Kidney (tissue), 14 donors: ENCODE measurements around the gene MAP7. TPM values are rescaled to one million over a fixed set of nuclear protein-coding genes. Genes with fewer than 3 reads are reported as not detected.

ENCODE experiments used
- DNase-seq, 5 donors: peaks; one replicate each; pipeline ENCODE4 v3.0.0-alpha.2; 2013 to 2020
- FAIRE-seq: peaks from 2 replicates; lab custom pipeline; 2012; peaks lifted over from hg19 to GRCh38; lab: Jason Lieb, UNC
- H3K27ac ChIP-seq, 2 donors: one replicate each; pipeline ENCODE4 v1.7.0; 2013; ENCODE audit warnings: low read depth in 2 of 2, low read length in 2 of 2, inconsistent platforms in 1 of 2
- H3K27me3 ChIP-seq: one replicate; pipeline ENCODE4 v1.7.1; 2013; ENCODE audit warnings: low read length, inconsistent platforms; ENCODE audit not compliant: control insufficient read depth, insufficient read depth
- H3K36me3 ChIP-seq, 3 donors: one replicate each; pipeline versions ENCODE4 v1.7.0 to v1.7.1; 2013; ENCODE audit warnings: low read length in 3 of 3, control low read depth in 1 of 3, inconsistent platforms in 1 of 3; ENCODE audit not compliant: insufficient read depth in 3 of 3, control insufficient read depth in 2 of 3
- H3K4me1 ChIP-seq, 3 donors: one replicate each; pipeline versions ENCODE4 v1.7.0 to v1.7.1; 2013; ENCODE audit warnings: low read length in 3 of 3, inconsistent platforms in 1 of 3, low read depth in 1 of 3; ENCODE audit not compliant: control insufficient read depth in 2 of 3, insufficient read depth in 2 of 3
- H3K4me3 ChIP-seq, 3 donors: one replicate each; pipeline versions ENCODE4 v1.7.0 to v1.8.1; 2013; ENCODE audit warnings: low read length in 3 of 3, control low read depth in 1 of 3, inconsistent platforms in 1 of 3
- H3K9ac ChIP-seq, 3 donors: one replicate each; pipeline versions ENCODE4 v1.7.0 to v1.7.1; 2013; ENCODE audit warnings: low read length in 3 of 3, control low read depth in 1 of 3, inconsistent platforms in 1 of 3
- H3K9me3 ChIP-seq, 3 donors: one replicate each; pipeline versions ENCODE4 v1.7.0 to v1.7.1; 2013; ENCODE audit warnings: low read length in 3 of 3, control low read depth in 1 of 3, inconsistent platforms in 1 of 3; ENCODE audit not compliant: control insufficient read depth in 2 of 3, insufficient read depth in 1 of 3
- CTCF ChIP-seq: IDR thresholded peaks from 3 replicates; pipeline ENCODE4 v1.5.1; 2012; ENCODE audit warnings: mild to moderate bottlenecking, moderate library complexity, borderline replicate concordance; ENCODE audit not compliant: insufficient read depth; ENCODE audit errors: extremely low read depth
- intact Hi-C: fragments of 100-400 bp; cut with DNase I; formaldehyde crosslinking; loops from one replicate; pipeline ENCODE4 v1.11.1; 2022
- polyA plus RNA-seq: library from polyadenylated mRNA; stranded (reverse); fragments of 350-450 nt; fragmentation: Illumina TruSeq; extraction: RNeasy Lipid Tissue Mini Kit (QIAGEN cat#74804); gene quantifications from one replicate; pipeline ENCODE4 v1.2.3, GENCODE V29; 2014; ENCODE audit warnings: low read depth, low replicate concordance; ENCODE audit not compliant: insufficient read depth
- total RNA-seq: library from RNA; stranded (reverse); fragmentation: NEBNext Ultra II Directional; extraction: Animal tissue kit (Norgen Biotek cat#: 25700); gene quantifications from one replicate; pipeline ENCODE4 v1.2.1, GENCODE V29; 2021
- donor health status: control.
- donor health status: control.
- donor health status: control.
- donor health status: control.
- donor health status: control.
- donor health status: DM: yes; HTN: yes; CAD: no.
- donor health status: Normal renal cell carcinoma (clear cell type).

MAP7 gene
- total and polyA plus RNA-seq, 2 donors from 2014 or later: 16.0 to 40.0 TPM

GRCh38 chr6:136535017-136535765 lies 15.0 kb downstream of the MAP7 start:
- intact Hi-C loops: no loop called here
- Histone ChIP-seq H3K36me3 (no peaks in the 10 kb centered on the region), H3K4me3 (no peak overlapping the region), H3K27ac (no peak overlapping the region), H3K4me1 (peaks cover 0 to 3% (median 0%) of the 10 kb centered on the region in 3 donors), H3K9me3 (no peaks in the 10 kb centered on the region), H3K27me3 (no peaks in the 10 kb centered on the region), H3K9ac (no peak overlapping the region)
- DNase-seq (no peak), FAIRE-seq (no peak)
- no peak for TF ChIP-seq CTCF

GRCh38 chr6:136534268-136534667 lies 16.0 kb downstream of the MAP7 start:
- Histone ChIP-seq H3K4me3 (no peak overlapping the region), H3K9me3 (no peaks in the 10 kb centered on the region), H3K27me3 (no peaks in the 10 kb centered on the region), H3K27ac (no peak overlapping the region), H3K4me1 (no peaks in the 10 kb centered on the region), H3K36me3 (no peaks in the 10 kb centered on the region), H3K9ac (no peak overlapping the region)
- TF ChIP-seq CTCF: no peak
- FAIRE-seq: no peak
- intact Hi-C loops: no loop called here
- DNase-seq: no peak

GRCh38 chr6:136533487-136533886 lies 16.7 kb downstream of the MAP7 start:
- FAIRE-seq (no peak), DNase-seq (no peak)
- intact Hi-C loops: no loop called here
- Histone ChIP-seq H3K36me3 (no peaks in the 10 kb centered on the region), H3K9ac (no peak overlapping the region), H3K9me3 (no peaks in the 10 kb centered on the region), H3K4me3 (no peak overlapping the region), H3K27ac (no peak overlapping the region), H3K27me3 (no peaks in the 10 kb centered on the region), H3K4me1 (no peaks in the 10 kb centered on the region)
- no peak for TF ChIP-seq CTCF
